ENCODE results near the gene SLC16A13. TPM values are rescaled to one million over a fixed set of nuclear protein-coding genes. Genes with fewer than 3 reads are reported as not detected.

Gene SLC16A13
- total RNA-seq, 1 experiment from 2014 or later = 13.1 TPM

GRCh38 chr17:7026471-7027115 lies 9.2 kb upstream of the SLC16A13 start:
- POLR2A ChIA-PET = no interaction called here
- no TSS peak for BruUV-seq (replicated peaks)

GRCh38 chr17:7027335-7027734 lies 8.5 kb upstream of the SLC16A13 start:
- Histone ChIP-seq H3K4me3 (ENCODE audit: low read depth in 2 of 2, low read length in 2 of 2) (no peak overlapping the region), H3K27ac (ENCODE audit: low read length) (no peak overlapping the region), H3K27me3 (ENCODE audit: control insufficient read depth, insufficient read depth, low read length) (no peaks in the 10 kb centered on the region), H3K9me3 (ENCODE audit: control insufficient read depth, insufficient read depth, low read depth, low read length) (no peaks in the 10 kb centered on the region), H3K4me1 (ENCODE audit: control insufficient read depth, insufficient read depth, low read length) (no peaks in the 10 kb centered on the region), H3K36me3 (ENCODE audit: control insufficient read depth, insufficient read depth, low read length) (no peaks in the 10 kb centered on the region)
- TF ChIP-seq TCF7L2 (IDR thresholded peaks at IDR 0.05; ENCODE audit: low read depth, low read length) (no peak), SIN3A (IDR thresholded peaks at IDR 0.05; ENCODE audit: borderline replicate concordance, insufficient read depth, low read depth, low read length) (no peak), POLR2AphosphoS5 (IDR thresholded peaks at IDR 0.05; ENCODE audit: low read depth, low read length) (no peak)
- TF ChIP-seq, protein P1, sequence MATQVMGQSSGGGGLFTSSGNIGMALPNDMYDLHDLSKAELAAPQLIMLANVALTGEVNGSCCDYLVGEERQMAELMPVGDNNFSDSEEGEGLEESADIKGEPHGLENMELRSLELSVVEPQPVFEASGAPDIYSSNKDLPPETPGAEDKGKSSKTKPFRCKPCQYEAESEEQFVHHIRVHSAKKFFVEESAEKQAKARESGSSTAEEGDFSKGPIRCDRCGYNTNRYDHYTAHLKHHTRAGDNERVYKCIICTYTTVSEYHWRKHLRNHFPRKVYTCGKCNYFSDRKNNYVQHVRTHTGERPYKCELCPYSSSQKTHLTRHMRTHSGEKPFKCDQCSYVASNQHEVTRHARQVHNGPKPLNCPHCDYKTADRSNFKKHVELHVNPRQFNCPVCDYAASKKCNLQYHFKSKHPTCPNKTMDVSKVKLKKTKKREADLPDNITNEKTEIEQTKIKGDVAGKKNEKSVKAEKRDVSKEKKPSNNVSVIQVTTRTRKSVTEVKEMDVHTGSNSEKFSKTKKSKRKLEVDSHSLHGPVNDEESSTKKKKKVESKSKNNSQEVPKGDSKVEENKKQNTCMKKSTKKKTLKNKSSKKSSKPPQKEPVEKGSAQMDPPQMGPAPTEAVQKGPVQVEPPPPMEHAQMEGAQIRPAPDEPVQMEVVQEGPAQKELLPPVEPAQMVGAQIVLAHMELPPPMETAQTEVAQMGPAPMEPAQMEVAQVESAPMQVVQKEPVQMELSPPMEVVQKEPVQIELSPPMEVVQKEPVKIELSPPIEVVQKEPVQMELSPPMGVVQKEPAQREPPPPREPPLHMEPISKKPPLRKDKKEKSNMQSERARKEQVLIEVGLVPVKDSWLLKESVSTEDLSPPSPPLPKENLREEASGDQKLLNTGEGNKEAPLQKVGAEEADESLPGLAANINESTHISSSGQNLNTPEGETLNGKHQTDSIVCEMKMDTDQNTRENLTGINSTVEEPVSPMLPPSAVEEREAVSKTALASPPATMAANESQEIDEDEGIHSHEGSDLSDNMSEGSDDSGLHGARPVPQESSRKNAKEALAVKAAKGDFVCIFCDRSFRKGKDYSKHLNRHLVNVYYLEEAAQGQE (IDR thresholded peaks at IDR 0.05; ENCODE audit: insufficient read depth in 1 of 2, low read depth in 2 of 2, low read length in 1 of 2) = no peak
- TF ChIP-seq, protein P2, sequence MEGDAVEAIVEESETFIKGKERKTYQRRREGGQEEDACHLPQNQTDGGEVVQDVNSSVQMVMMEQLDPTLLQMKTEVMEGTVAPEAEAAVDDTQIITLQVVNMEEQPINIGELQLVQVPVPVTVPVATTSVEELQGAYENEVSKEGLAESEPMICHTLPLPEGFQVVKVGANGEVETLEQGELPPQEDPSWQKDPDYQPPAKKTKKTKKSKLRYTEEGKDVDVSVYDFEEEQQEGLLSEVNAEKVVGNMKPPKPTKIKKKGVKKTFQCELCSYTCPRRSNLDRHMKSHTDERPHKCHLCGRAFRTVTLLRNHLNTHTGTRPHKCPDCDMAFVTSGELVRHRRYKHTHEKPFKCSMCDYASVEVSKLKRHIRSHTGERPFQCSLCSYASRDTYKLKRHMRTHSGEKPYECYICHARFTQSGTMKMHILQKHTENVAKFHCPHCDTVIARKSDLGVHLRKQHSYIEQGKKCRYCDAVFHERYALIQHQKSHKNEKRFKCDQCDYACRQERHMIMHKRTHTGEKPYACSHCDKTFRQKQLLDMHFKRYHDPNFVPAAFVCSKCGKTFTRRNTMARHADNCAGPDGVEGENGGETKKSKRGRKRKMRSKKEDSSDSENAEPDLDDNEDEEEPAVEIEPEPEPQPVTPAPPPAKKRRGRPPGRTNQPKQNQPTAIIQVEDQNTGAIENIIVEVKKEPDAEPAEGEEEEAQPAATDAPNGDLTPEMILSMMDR (IDR thresholded peaks at IDR 0.05) = no peak
- ChIA-PET POLR2A (no interaction called here), CTCF (no interaction called here)
- intact Hi-C loops (cut with micrococcal nuclease; ENCODE audit: unreplicated experiment) = no loop called here
- in situ Hi-C loops (cut with HindIII; ENCODE audit: low pct_unique_long_range_greater_than_20kb, low sequenced_read_pairs) = no loop called here
- DNase-seq (ENCODE audit: low read depth, low spot score) (no peak), ATAC-seq (no peak)
- no TSS peak for BruUV-seq (replicated peaks)

More at GRCh38 chr17:7026471-7027115, 9.2 kb upstream of the SLC16A13 start:
- DNase-seq (ENCODE audit: low read depth, low spot score) (no peak), ATAC-seq (no peak)
- no peak overlapping the region for H3K4me3 ChIP-seq (ENCODE audit: low read depth in 2 of 2, low read length in 2 of 2)
- in situ Hi-C loops (cut with HindIII; ENCODE audit: low pct_unique_long_range_greater_than_20kb, low sequenced_read_pairs) (no loop called here), intact Hi-C loops (cut with micrococcal nuclease; ENCODE audit: unreplicated experiment) (no loop called here)
- TF ChIP-seq SIN3A (IDR thresholded peaks at IDR 0.05; ENCODE audit: borderline replicate concordance, insufficient read depth, low read depth, low read length) (no peak), POLR2AphosphoS5 (IDR thresholded peaks at IDR 0.05; ENCODE audit: low read depth, low read length) (no peak), TCF7L2 (IDR thresholded peaks at IDR 0.05; ENCODE audit: low read depth, low read length) (no peak)
- TF ChIP-seq, protein P2 (IDR thresholded peaks at IDR 0.05) = no peak
- TF ChIP-seq, protein P1 (IDR thresholded peaks at IDR 0.05; ENCODE audit: insufficient read depth in 1 of 2, low read depth in 2 of 2, low read length in 1 of 2) = no peak
- H3K36me3 ChIP-seq (ENCODE audit: control insufficient read depth, insufficient read depth, low read length) = no peaks in the 10 kb centered on the region
- H3K9me3 ChIP-seq (ENCODE audit: control insufficient read depth, insufficient read depth, low read depth, low read length) = no peaks in the 10 kb centered on the region
- CTCF ChIA-PET = no interaction called here
- H3K27ac ChIP-seq (ENCODE audit: low read length) = no peak overlapping the region
- H3K27me3 ChIP-seq (ENCODE audit: control insufficient read depth, insufficient read depth, low read length) = no peaks in the 10 kb centered on the region
- H3K4me1 ChIP-seq (ENCODE audit: control insufficient read depth, insufficient read depth, low read length) = peaks cover under 1% of the 10 kb centered on the region; the same call in 1 of the 2 replicates
